OCI-LY1 (cell line): ENCODE data around the gene MTUS2.

Experiments used
- H2AFZ ChIP-seq: fragments of 200-600 bp; sonication (generic), shearing (Covaris generic); 2 replicates; pipeline ENCODE4 v1.6.0; 2014; ENCODE audit warnings: antibody characterized with exemption, mild to moderate bottlenecking, low read length
- H3F3A ChIP-seq: fragments of 200-600 bp; sonication (generic), shearing (Covaris generic); 2 replicates; pipeline ENCODE4 v1.6.0; 2014; ENCODE audit warnings: mild to moderate bottlenecking, antibody characterized with exemption, low read length, moderate library complexity; ENCODE audit not compliant: insufficient read depth
- H3K27ac ChIP-seq: fragments of 200-600 bp; sonication (generic); 2 replicates; pipeline ENCODE4 v1.5.1; 2014; ENCODE audit warnings: low read length, mixed run types, mild to moderate bottlenecking, low read depth; ENCODE audit not compliant: poor library complexity, severe bottlenecking
- H3K27me3 ChIP-seq: fragments of 200-600 bp; sonication (generic); 2 replicates; pipeline ENCODE4 v1.6.0; 2014; ENCODE audit warnings: antibody characterized with exemption, mild to moderate bottlenecking, low read length, moderate library complexity; ENCODE audit not compliant: insufficient read depth
- H3K36me3 ChIP-seq: fragments of 200-600 bp; sonication (generic); 2 replicates; pipeline ENCODE4 v1.6.1; 2014; ENCODE audit warnings: mild to moderate bottlenecking, antibody characterized with exemption, low read length, moderate library complexity, mixed read lengths; ENCODE audit not compliant: insufficient read depth
- H3K4me1 ChIP-seq: fragments of 200-600 bp; sonication (generic); 2 replicates; pipeline ENCODE4 v1.5.1; 2014; ENCODE audit warnings: mild to moderate bottlenecking, low read length, moderate library complexity; ENCODE audit not compliant: insufficient read depth, severe bottlenecking
- H3K4me2 ChIP-seq: fragments of 200-600 bp; sonication (generic), shearing (Covaris generic); 2 replicates; pipeline ENCODE4 v1.6.1; 2014; ENCODE audit warnings: low read length
- H3K4me3 ChIP-seq: fragments of 200-600 bp; sonication (generic); 2 replicates; pipeline ENCODE4 v1.5.1; 2014; ENCODE audit warnings: low read length, low read depth, mild to moderate bottlenecking, mixed read lengths; ENCODE audit not compliant: poor library complexity, severe bottlenecking
- H3K79me2 ChIP-seq: fragments of 200-600 bp; shearing (Covaris generic); 2 replicates; pipeline ENCODE4 v1.6.1; 2016; ENCODE audit warnings: mixed run types, low read length, mixed read lengths; ENCODE audit not compliant: insufficient read depth
- H3K9ac ChIP-seq: fragments of 200-600 bp; sonication (generic), shearing (Covaris generic); 2 replicates; pipeline ENCODE4 v1.6.1; 2014; ENCODE audit warnings: mild to moderate bottlenecking, low read length, mixed read lengths
- H3K9me2 ChIP-seq: fragments of 200-600 bp; sonication (generic), shearing (Covaris generic); 2 replicates; pipeline ENCODE4 v1.6.1; 2014; ENCODE audit warnings: low read depth, mild to moderate bottlenecking, low read length, mixed read lengths
- H3K9me3 ChIP-seq: fragments of 200-600 bp; shearing (Covaris generic); 2 replicates; pipeline ENCODE4 v1.6.1; 2014; ENCODE audit warnings: low read length, mixed read lengths
- H4K20me1 ChIP-seq: fragments of 200-600 bp; sonication (generic), shearing (Covaris generic); 2 replicates; pipeline ENCODE4 v1.6.0; 2016; ENCODE audit warnings: mild to moderate bottlenecking, low read length; ENCODE audit not compliant: insufficient read depth
- CTCF ChIP-seq: fragments of 200-600 bp; sonication (generic), shearing (Covaris generic); IDR thresholded peaks from 2 replicates; pipeline ENCODE4 v1.5.1; 2017; ENCODE audit warnings: mild to moderate bottlenecking, antibody characterized with exemption, low read length, moderate library complexity, mixed read lengths
- EZH2 ChIP-seq: fragments of 200-600 bp; sonication (generic), shearing (Covaris generic); IDR thresholded peaks from 2 replicates; pipeline ENCODE4 v1.8.0; 2017; ENCODE audit warnings: borderline replicate concordance, mixed run types, mild to moderate bottlenecking, antibody characterized with exemption, low read length, moderate library complexity, mixed read lengths

MTUS2 gene

DNA sequence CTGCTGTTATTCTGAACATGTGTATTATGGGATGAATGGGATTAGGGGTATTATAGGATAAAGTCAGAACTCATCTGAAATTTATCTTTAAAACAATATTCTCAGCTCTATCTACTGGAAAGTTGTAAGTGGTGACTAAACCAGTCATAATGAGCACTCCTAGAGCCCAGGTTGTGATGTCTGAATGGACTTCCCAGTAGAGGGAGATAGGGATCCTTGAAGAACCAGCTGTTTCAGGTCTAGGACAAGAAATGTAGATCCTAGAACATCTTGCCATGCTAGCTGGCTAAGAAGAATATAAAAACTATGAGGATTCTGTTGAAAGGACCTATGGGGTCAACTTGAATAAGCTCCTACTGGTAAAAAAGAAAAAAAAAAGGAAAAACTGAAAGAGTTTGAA lies 464.6 kb downstream of the MTUS2 start:
- Histone ChIP-seq H3K79me2 (no peaks in the 10 kb centered on the region), H3K27me3 (no peaks in the 10 kb centered on the region), H3K27ac (no peak overlapping the region), H3K4me1 (no peaks in the 10 kb centered on the region), H3K9me3 (no peaks in the 10 kb centered on the region), H2AFZ (no peak overlapping the region), H3K4me2 (no peak overlapping the region), H3F3A (no peaks in the 10 kb centered on the region), H3K9ac (no peak overlapping the region), H3K36me3 (no peaks in the 10 kb centered on the region), H3K9me2 (no peaks in the 10 kb centered on the region), H3K4me3 (no peak overlapping the region), H4K20me1 (no peaks in the 10 kb centered on the region)
- TF ChIP-seq CTCF: no peak
- TF ChIP-seq EZH2: no peak

- Histone ChIP-seq H4K20me1 (no peaks in the 10 kb centered on the region), H3K9me3 (no peaks in the 10 kb centered on the region), H3F3A (no peaks in the 10 kb centered on the region), H2AFZ (no peak overlapping the region), H3K79me2 (no peaks in the 10 kb centered on the region), H3K9me2 (no peaks in the 10 kb centered on the region), H3K4me2 (no peak overlapping the region), H3K4me3 (no peak overlapping the region), H3K27ac (no peak overlapping the region), H3K27me3 (no peaks in the 10 kb centered on the region), H3K36me3 (no peaks in the 10 kb centered on the region), H3K9ac (no peak overlapping the region), H3K4me1 (no peaks in the 10 kb centered on the region)
- TF ChIP-seq CTCF: no peak
- no peak for TF ChIP-seq EZH2
Measured at GRCh38 chr13:29287237-29287636, 467.1 kb downstream of the MTUS2 start.

GRCh38 chr13:29292045-29292444 lies 471.9 kb downstream of the MTUS2 start:
- H2AFZ ChIP-seq: no peak overlapping the region
- TF ChIP-seq EZH2 (no peak), CTCF (no peak)

More at GRCh38 chr13:29292045-29292444, 471.9 kb downstream of the MTUS2 start:
- no peak overlapping the region for H3K4me3 ChIP-seq
- no peaks in the 10 kb centered on the region for H4K20me1 ChIP-seq
- no peaks in the 10 kb centered on the region for H3K36me3 ChIP-seq
- no peaks in the 10 kb centered on the region for H3K4me1 ChIP-seq
- H3K27ac ChIP-seq: no peak overlapping the region
- H3K4me2 ChIP-seq: no peak overlapping the region
- no peaks in the 10 kb centered on the region for H3K9me2 ChIP-seq
- no peak overlapping the region for H3K9ac ChIP-seq
- H3F3A ChIP-seq: no peaks in the 10 kb centered on the region
- H3K9me3 ChIP-seq: no peaks in the 10 kb centered on the region
- no peaks in the 10 kb centered on the region for H3K27me3 ChIP-seq
- H3K79me2 ChIP-seq: no peaks in the 10 kb centered on the region
